HEK293 (cell line): ENCODE results near the gene METTL23.
A peak's percentile ranks its signal among the peaks of the same experiment; 100 is the strongest.

Experiments
- CTCF ChIA-PET: fragments of 350-600 bp; formaldehyde crosslinking; extraction: SDS; loops from one replicate; lab custom pipeline; 2021; ENCODE audit warnings: antibody characterized with exemption; lab: Yijun Ruan, JAX
- POLR2A ChIA-PET: fragments of 300-600 bp; formaldehyde crosslinking; extraction: SDS; loops from one replicate; lab custom pipeline; 2020; ENCODE audit warnings: antibody characterized with exemption, inconsistent platforms; lab: Yijun Ruan, JAX
- H3K27ac ChIP-seq: fragments of 200-500 bp; sonication (Bioruptor generic); 2 replicates; pipeline ENCODE4 v1.5.1; 2014; ENCODE audit warnings: low read depth, low read length, control low read depth, inconsistent platforms; ENCODE audit errors: extremely low read depth
- H3K36me3 ChIP-seq, 2 experiments: fragments of 200-500 bp in 1 of 2; sonication (Bioruptor generic) in 1 of 2; 1 replicate in 1 of 2; 2 replicates in 1 of 2; pipeline ENCODE4 v1.5.1; 2014 to 2017; ENCODE audit warnings: inconsistent platforms in 2 of 2, low read length in 2 of 2; ENCODE audit not compliant: control insufficient read depth in 2 of 2, insufficient read depth in 1 of 2
- H3K4me1 ChIP-seq: fragments of 200-500 bp; sonication (Bioruptor generic); 2 replicates; pipeline ENCODE4 v1.5.1; 2014; ENCODE audit warnings: mild to moderate bottlenecking, low read length, inconsistent platforms; ENCODE audit not compliant: control insufficient read depth, insufficient read depth
- H3K4me3 ChIP-seq: 2 replicates; pipeline ENCODE4 v1.5.1; 2011; ENCODE audit warnings: low read depth, mild to moderate bottlenecking, control low read depth, low read length, moderate library complexity
- H3K9me3 ChIP-seq: fragments of 200-500 bp; sonication (Bioruptor generic); 2 replicates; pipeline ENCODE4 v1.5.1; 2014; ENCODE audit warnings: low read depth, low read length, inconsistent platforms; ENCODE audit not compliant: control insufficient read depth, insufficient read depth
- FEZF1 ChIP-seq: fragments of 450-650 bp; formaldehyde crosslinking; IDR thresholded peaks from 2 replicates; pipeline ENCODE4 v1.5.1; 2016; ENCODE audit warnings: missing biosample characterization, missing genetic modification characterization
- GFI1B ChIP-seq: fragments of 450-650 bp; formaldehyde crosslinking; IDR thresholded peaks from 2 replicates; pipeline ENCODE4 v1.5.1; 2016; ENCODE audit warnings: missing biosample characterization, missing genetic modification characterization
- IKZF3 ChIP-seq: fragments of 450-650 bp; IDR thresholded peaks from 2 replicates; pipeline ENCODE4 v1.5.0; 2018; ENCODE audit warnings: missing biosample characterization, mild to moderate bottlenecking, missing genetic modification characterization, moderate library complexity
- KLF9 ChIP-seq: fragments of 450-650 bp; formaldehyde crosslinking; IDR thresholded peaks from 2 replicates; pipeline ENCODE4 v1.5.1; 2016; ENCODE audit warnings: missing biosample characterization, missing genetic modification characterization, low read depth
- RBAK ChIP-seq: fragments of 450-650 bp; formaldehyde crosslinking; IDR thresholded peaks from 2 replicates; pipeline ENCODE4 v1.5.1; 2016; ENCODE audit warnings: missing biosample characterization, missing genetic modification characterization
- REPIN1 ChIP-seq: fragments of 450-650 bp; formaldehyde crosslinking; IDR thresholded peaks from 2 replicates; pipeline ENCODE4 v1.5.1; 2017; ENCODE audit warnings: missing biosample characterization, missing genetic modification characterization, low read depth
- ZBTB48 ChIP-seq: fragments of 450-650 bp; formaldehyde crosslinking; IDR thresholded peaks from 2 replicates; pipeline ENCODE4 v1.5.1; 2016; ENCODE audit warnings: missing biosample characterization, missing genetic modification characterization
- ZBTB8A ChIP-seq: fragments of 450-650 bp; formaldehyde crosslinking; IDR thresholded peaks from 2 replicates; pipeline ENCODE4 v1.5.1; 2016; ENCODE audit warnings: missing biosample characterization, missing genetic modification characterization
- ZNF221 ChIP-seq: fragments of 450-650 bp; formaldehyde crosslinking; IDR thresholded peaks from 2 replicates; pipeline ENCODE4 v1.5.1; 2017; ENCODE audit warnings: missing biosample characterization, missing genetic modification characterization, borderline replicate concordance
- ZNF274 ChIP-seq, 2 experiments: fragments of 200-500 bp in 1 of 2; fragments of 450-650 bp in 1 of 2; sonication (Bioruptor generic) in 1 of 2; formaldehyde crosslinking in 1 of 2; IDR thresholded peaks; 2 replicates each; pipeline versions ENCODE4 v1.5.1 to v1.6.1; 2014 to 2016; ENCODE audit warnings: borderline replicate concordance in 1 of 2, inconsistent platforms in 1 of 2, low read length in 1 of 2, missing biosample characterization in 1 of 2, missing genetic modification characterization in 1 of 2
- ZNF335 ChIP-seq: fragments of 450-650 bp; formaldehyde crosslinking; conservative IDR thresholded peaks from 2 replicates; pipeline ENCODE4 v1.5.1; 2016; ENCODE audit warnings: missing biosample characterization, missing genetic modification characterization
- ZNF341 ChIP-seq: fragments of 450-650 bp; formaldehyde crosslinking; IDR thresholded peaks from 2 replicates; pipeline ENCODE4; 2016; ENCODE audit warnings: low read depth, missing biosample characterization, missing genetic modification characterization
- ZNF416 ChIP-seq: fragments of 450-650 bp; formaldehyde crosslinking; IDR thresholded peaks from 2 replicates; pipeline ENCODE4 v1.5.1; 2016; ENCODE audit warnings: missing biosample characterization, missing genetic modification characterization
- ZNF549 ChIP-seq: fragments of 450-650 bp; IDR thresholded peaks from 2 replicates; pipeline ENCODE4 v1.5.1; 2018; ENCODE audit warnings: missing biosample characterization, missing genetic modification characterization, mild to moderate bottlenecking, inconsistent platforms, moderate library complexity
- ZNF600 ChIP-seq: fragments of 450-650 bp; formaldehyde crosslinking; IDR thresholded peaks from 2 replicates; pipeline ENCODE4 v1.5.1; 2016; ENCODE audit warnings: missing biosample characterization, missing genetic modification characterization
- ZNF623 ChIP-seq: fragments of 450-650 bp; formaldehyde crosslinking; IDR thresholded peaks from 2 replicates; pipeline ENCODE4 v1.5.1; 2016; ENCODE audit warnings: missing biosample characterization, missing genetic modification characterization
- ZNF664 ChIP-seq: fragments of 450-650 bp; formaldehyde crosslinking; IDR thresholded peaks from 2 replicates; pipeline ENCODE4 v1.5.1; 2016; ENCODE audit warnings: missing biosample characterization, missing genetic modification characterization
- TF ChIP-seq, protein P1 (sequence below): fragments of 450-650 bp; formaldehyde crosslinking; IDR thresholded peaks from 2 replicates; pipeline ENCODE4 v1.5.1; 2016; ENCODE audit warnings: missing biosample characterization, missing genetic modification characterization, borderline replicate concordance
- TF ChIP-seq, protein P2 (sequence below): fragments of 450-650 bp; formaldehyde crosslinking; IDR thresholded peaks from 2 replicates; pipeline ENCODE4 v1.5.1; 2016; ENCODE audit warnings: missing biosample characterization, missing genetic modification characterization
- TF ChIP-seq, protein P3 (sequence below): fragments of 450-650 bp; formaldehyde crosslinking; IDR thresholded peaks from 2 replicates; pipeline ENCODE4 v1.5.1; 2017; ENCODE audit warnings: missing biosample characterization, missing genetic modification characterization
- TF ChIP-seq, protein P4 (sequence below): fragments of 450-650 bp; formaldehyde crosslinking; IDR thresholded peaks from 2 replicates; pipeline ENCODE4 v1.5.1; 2016; ENCODE audit warnings: missing biosample characterization, missing genetic modification characterization
- TF ChIP-seq, protein P5 (sequence below): fragments of 450-650 bp; formaldehyde crosslinking; IDR thresholded peaks from 2 replicates; pipeline ENCODE4 v1.5.1; 2016; ENCODE audit warnings: missing biosample characterization, missing genetic modification characterization

METTL23 gene

DNA sequence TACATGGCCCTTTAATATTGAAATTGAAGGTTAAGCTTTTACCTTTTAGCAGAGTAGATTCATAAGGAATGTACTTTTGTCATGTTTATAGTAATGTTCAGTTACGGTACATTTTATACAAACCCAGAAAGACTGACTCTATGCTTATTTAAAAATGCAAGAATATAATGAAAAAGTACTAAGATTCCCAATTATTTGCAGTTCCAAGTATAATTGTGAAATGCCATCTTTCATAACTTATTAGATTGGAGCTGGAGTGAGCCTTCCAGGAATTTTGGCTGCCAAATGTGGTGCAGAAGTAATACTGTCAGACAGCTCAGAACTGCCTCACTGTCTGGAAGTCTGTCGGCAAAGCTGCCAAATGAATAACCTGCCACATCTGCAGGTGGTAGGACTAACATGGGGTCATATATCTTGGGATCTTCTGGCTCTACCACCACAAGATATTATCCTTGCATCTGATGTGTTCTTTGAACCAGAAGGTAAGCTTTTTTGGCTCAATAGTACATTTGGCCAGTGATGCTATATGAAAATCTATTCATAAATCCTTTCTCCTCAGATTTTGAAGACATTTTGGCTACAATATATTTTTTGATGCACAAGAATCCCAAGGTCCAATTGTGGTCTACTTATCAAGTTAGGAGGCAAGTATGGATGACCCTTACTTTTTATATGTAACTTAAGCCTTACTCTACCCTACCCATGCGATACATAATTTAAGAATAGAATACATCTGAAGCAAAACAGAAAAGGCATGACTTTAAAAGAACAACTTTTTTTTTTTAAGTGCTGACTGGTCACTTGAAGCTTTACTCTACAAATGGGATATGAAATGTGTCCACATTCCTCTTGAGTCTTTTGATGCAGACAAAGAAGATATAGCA, 6.3 kb downstream of the METTL23 start (continued):
- TF ChIP-seq, protein P1, sequence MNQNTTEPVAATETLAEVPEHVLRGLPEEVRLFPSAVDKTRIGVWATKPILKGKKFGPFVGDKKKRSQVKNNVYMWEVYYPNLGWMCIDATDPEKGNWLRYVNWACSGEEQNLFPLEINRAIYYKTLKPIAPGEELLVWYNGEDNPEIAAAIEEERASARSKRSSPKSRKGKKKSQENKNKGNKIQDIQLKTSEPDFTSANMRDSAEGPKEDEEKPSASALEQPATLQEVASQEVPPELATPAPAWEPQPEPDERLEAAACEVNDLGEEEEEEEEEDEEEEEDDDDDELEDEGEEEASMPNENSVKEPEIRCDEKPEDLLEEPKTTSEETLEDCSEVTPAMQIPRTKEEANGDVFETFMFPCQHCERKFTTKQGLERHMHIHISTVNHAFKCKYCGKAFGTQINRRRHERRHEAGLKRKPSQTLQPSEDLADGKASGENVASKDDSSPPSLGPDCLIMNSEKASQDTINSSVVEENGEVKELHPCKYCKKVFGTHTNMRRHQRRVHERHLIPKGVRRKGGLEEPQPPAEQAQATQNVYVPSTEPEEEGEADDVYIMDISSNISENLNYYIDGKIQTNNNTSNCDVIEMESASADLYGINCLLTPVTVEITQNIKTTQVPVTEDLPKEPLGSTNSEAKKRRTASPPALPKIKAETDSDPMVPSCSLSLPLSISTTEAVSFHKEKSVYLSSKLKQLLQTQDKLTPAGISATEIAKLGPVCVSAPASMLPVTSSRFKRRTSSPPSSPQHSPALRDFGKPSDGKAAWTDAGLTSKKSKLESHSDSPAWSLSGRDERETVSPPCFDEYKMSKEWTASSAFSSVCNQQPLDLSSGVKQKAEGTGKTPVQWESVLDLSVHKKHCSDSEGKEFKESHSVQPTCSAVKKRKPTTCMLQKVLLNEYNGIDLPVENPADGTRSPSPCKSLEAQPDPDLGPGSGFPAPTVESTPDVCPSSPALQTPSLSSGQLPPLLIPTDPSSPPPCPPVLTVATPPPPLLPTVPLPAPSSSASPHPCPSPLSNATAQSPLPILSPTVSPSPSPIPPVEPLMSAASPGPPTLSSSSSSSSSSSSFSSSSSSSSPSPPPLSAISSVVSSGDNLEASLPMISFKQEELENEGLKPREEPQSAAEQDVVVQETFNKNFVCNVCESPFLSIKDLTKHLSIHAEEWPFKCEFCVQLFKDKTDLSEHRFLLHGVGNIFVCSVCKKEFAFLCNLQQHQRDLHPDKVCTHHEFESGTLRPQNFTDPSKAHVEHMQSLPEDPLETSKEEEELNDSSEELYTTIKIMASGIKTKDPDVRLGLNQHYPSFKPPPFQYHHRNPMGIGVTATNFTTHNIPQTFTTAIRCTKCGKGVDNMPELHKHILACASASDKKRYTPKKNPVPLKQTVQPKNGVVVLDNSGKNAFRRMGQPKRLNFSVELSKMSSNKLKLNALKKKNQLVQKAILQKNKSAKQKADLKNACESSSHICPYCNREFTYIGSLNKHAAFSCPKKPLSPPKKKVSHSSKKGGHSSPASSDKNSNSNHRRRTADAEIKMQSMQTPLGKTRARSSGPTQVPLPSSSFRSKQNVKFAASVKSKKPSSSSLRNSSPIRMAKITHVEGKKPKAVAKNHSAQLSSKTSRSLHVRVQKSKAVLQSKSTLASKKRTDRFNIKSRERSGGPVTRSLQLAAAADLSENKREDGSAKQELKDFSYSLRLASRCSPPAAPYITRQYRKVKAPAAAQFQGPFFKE (tag by site-specific recombination): no peak
- TF ChIP-seq ZBTB8A (no peak), REPIN1 (no peak), ZBTB48 (tag by site-specific recombination) (no peak), ZNF335 (tag by site-specific recombination) (no peak), KLF9 (tag by site-specific recombination) (no peak), ZNF664 (tag by site-specific recombination) (no peak), IKZF3 (tag by site-specific recombination) (peak; percentile 43; the same call in 1 of the 2 replicates), FEZF1 (tag by site-specific recombination) (peak; percentile 57)
- TF ChIP-seq, protein P2, sequence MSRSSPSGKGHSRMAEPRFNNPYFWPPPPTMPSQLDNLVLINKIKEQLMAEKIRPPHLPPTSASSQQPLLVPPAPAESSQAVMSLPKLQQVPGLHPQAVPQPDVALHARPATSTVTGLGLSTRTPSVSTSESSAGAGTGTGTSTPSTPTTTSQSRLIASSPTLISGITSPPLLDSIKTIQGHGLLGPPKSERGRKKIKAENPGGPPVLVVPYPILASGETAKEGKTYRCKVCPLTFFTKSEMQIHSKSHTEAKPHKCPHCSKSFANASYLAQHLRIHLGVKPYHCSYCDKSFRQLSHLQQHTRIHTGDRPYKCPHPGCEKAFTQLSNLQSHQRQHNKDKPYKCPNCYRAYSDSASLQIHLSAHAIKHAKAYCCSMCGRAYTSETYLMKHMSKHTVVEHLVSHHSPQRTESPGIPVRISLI (tag by site-specific recombination): no peak
- TF ChIP-seq, protein P3, sequence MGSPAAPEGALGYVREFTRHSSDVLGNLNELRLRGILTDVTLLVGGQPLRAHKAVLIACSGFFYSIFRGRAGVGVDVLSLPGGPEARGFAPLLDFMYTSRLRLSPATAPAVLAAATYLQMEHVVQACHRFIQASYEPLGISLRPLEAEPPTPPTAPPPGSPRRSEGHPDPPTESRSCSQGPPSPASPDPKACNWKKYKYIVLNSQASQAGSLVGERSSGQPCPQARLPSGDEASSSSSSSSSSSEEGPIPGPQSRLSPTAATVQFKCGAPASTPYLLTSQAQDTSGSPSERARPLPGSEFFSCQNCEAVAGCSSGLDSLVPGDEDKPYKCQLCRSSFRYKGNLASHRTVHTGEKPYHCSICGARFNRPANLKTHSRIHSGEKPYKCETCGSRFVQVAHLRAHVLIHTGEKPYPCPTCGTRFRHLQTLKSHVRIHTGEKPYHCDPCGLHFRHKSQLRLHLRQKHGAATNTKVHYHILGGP (tag by site-specific recombination): 0 out of 2 replicates have a peak, but pooled peaks have one; percentile 49

DNA sequence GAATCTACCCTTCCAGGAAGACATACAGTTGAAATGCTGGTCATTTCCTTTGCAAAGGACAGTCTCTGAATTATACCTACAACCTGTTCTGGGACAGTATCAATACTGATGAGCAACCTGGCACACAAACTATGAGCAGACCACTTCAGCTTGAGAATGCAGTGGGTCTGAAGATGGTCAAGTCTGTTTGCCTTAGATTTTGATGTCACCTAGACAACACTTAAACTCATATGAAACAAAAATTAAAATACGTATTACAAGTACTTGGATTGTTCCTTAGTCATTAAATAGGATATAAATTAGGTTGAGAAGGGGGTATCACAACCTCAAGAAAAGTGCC, 6.9 kb downstream of the METTL23 start:
- no peaks in the 10 kb centered on the region for H3K9me3 ChIP-seq
- ChIA-PET CTCF (interaction anchor here (0.7 to 2.8 kb wide), 2 partner anchors 10 to 19 kb away, joined by 3 to 13 read pairs; no protein-coding TSS in a partner anchor), POLR2A (no interaction called here)
- no peak overlapping the region; the same call in 1 of the 2 replicates for H3K27ac ChIP-seq
- TF ChIP-seq ZNF221 (tag by site-specific recombination) (no peak), ZNF341 (no peak), ZNF549 (tag by site-specific recombination) (no peak), ZNF274 (IDR thresholded peaks at IDR 0.05; ENCODE audit: low read length) (no peak), ZNF274 (tag by site-specific recombination; IDR thresholded peaks at IDR 0.05; ENCODE audit: borderline replicate concordance) (no peak), ZNF416 (tag by site-specific recombination) (no peak), GFI1B (no peak), ZNF600 (no peak), ZNF623 (no peak), RBAK (tag by site-specific recombination) (no peak)
- TF ChIP-seq, protein P4, sequence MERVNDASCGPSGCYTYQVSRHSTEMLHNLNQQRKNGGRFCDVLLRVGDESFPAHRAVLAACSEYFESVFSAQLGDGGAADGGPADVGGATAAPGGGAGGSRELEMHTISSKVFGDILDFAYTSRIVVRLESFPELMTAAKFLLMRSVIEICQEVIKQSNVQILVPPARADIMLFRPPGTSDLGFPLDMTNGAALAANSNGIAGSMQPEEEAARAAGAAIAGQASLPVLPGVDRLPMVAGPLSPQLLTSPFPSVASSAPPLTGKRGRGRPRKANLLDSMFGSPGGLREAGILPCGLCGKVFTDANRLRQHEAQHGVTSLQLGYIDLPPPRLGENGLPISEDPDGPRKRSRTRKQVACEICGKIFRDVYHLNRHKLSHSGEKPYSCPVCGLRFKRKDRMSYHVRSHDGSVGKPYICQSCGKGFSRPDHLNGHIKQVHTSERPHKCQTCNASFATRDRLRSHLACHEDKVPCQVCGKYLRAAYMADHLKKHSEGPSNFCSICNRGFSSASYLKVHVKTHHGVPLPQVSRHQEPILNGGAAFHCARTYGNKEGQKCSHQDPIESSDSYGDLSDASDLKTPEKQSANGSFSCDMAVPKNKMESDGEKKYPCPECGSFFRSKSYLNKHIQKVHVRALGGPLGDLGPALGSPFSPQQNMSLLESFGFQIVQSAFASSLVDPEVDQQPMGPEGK (tag by site-specific recombination): no peak
- TF ChIP-seq, protein P5, sequence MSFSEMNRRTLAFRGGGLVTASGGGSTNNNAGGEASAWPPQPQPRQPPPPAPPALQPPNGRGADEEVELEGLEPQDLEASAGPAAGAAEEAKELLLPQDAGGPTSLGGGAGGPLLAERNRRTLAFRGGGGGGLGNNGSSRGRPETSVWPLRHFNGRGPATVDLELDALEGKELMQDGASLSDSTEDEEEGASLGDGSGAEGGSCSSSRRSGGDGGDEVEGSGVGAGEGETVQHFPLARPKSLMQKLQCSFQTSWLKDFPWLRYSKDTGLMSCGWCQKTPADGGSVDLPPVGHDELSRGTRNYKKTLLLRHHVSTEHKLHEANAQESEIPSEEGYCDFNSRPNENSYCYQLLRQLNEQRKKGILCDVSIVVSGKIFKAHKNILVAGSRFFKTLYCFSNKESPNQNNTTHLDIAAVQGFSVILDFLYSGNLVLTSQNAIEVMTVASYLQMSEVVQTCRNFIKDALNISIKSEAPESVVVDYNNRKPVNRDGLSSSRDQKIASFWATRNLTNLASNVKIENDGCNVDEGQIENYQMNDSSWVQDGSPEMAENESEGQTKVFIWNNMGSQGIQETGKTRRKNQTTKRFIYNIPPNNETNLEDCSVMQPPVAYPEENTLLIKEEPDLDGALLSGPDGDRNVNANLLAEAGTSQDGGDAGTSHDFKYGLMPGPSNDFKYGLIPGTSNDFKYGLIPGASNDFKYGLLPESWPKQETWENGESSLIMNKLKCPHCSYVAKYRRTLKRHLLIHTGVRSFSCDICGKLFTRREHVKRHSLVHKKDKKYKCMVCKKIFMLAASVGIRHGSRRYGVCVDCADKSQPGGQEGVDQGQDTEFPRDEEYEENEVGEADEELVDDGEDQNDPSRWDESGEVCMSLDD (tag by site-specific recombination): no peak
- H3K36me3 ChIP-seq: peaks cover 40 to 66% of the 10 kb centered on the region in 2 experiments
- peaks cover 10% of the 10 kb centered on the region for H3K4me1 ChIP-seq
- peak overlapping the region; percentile 67; the same call in 1 of the 2 replicates for H3K4me3 ChIP-seq
